Erythroblast (primary cell): ENCODE data around the gene CDK14.

Experiments
- DNase-seq, 2 experiments: peaks; one replicate each; lab custom pipeline; 2025; lab: John Stamatoyannopoulos, UW
- GATA1 ChIP-seq: IDR thresholded peaks from 2 replicates; pipeline ENCODE4 v1.6.1; 2011; ENCODE audit warnings: low read depth, mild to moderate bottlenecking, control low read depth, low read length, moderate library complexity
- POLR2A ChIP-seq: IDR thresholded peaks from 2 replicates; pipeline ENCODE4 v1.6.1; 2011; ENCODE audit warnings: mild to moderate bottlenecking, low read length

The CDK14 gene

DNA sequence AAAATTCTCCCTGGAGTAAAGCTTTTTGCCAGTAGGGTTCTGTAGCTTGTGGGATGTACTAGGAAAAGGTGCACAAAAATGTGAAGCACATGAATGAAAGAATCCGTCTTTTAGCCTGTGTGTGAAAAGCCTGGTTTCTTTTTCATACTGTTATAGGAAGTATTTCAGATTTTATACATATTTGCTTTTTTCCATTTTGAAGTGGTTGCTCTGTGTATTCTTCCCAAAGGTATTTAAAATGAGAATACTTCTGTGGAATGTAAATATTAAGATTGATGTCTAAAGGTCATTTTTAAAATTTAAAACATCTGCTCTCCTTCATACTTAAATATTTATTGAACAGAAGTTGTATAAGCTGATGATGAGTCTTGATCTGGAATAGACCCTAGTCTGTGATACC lies 96.8 kb downstream of the CDK14 start:
- TF ChIP-seq POLR2A: no peak
- no peak for TF ChIP-seq GATA1
- no peak for DNase-seq

DNA sequence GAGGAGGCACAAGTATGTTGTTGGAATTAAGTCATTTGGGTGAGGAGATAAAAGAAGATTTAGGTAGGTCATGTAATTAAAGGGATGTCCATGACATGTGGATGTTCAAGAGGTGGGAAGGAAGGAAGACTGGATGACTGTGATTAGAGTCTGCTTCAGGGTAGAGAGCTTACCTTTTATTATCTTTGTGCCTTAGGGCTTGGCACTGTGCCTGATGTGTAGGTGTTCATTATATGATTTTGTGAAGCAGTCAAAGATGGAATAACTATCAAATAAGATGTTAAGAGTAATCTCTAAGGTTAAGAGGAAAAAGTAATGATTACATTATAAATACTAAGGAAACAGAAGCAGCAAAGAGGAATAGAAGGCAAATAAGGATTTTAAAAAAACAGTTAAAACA lies 97.8 kb downstream of the CDK14 start:
- TF ChIP-seq POLR2A: no peak
- no peak for DNase-seq

GRCh38 chr7:90698616-90699015 lies 102.5 kb downstream of the CDK14 start:
- no peak for TF ChIP-seq POLR2A

GRCh38 chr7:90701021-90701420 lies 104.9 kb downstream of the CDK14 start:
- DNase-seq: no peak
- no peak for TF ChIP-seq GATA1

More at GRCh38 chr7:90698616-90699015, 102.5 kb downstream of the CDK14 start:
- no peak for DNase-seq

DNA sequence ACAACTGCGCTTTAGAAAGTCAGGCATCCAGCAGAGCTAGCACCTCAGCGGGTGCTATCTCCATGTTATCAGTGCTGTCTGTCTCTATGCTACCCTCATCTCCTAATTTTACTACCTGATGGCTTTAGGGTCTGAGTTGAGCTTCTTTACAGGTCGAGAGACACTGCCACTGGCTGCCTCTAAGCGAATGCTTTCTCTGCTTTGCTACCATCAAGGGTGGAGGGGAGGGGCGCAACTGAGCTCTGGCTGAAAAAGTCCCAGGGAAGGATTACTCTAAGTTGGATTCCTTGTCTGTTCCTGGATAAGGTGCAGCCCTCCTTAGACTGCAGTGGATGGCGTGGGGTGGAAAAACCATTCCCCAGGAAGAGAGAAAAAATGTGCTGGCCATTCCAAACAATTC lies 105.7 kb downstream of the CDK14 start:
- no peak for DNase-seq
- TF ChIP-seq GATA1 (no peak), POLR2A (no peak)

- TF ChIP-seq POLR2A (no peak), GATA1 (no peak)
- DNase-seq: no peak
Measured at GRCh38 chr7:90705391-90706071, 109.4 kb downstream of the CDK14 start.

DNA sequence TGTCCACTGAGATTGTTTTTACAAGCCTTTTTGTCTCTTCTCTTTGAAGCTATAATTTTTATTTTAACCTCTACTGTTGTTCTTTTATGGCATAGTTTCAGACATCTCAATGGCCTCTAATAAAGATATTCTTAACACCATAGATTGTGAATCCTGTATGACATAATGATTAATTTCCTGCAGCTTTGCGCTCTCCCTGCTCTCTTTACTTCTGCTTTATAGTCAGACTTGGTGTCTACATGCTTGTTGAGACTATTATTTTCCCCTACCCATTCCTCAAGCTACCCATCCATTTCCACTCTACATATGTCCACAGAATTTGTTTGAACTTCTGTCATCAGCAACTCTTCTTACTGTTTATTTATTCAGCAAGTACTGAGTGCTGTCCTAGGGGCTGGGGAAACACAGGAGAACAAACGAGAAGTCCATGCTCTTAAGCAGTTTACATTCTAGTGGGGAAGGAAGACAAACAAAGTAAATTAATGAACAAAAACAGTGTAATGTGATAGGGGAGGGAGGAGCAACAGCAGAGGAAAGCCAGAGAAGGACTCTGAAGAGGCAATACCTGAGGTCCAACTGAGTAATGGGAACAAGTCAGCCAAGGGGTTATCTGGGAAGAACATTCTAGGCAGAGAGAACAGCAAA lies 110.1 kb downstream of the CDK14 start:
- DNase-seq: no peak
- TF ChIP-seq POLR2A: no peak
- no peak for TF ChIP-seq GATA1

DNA sequence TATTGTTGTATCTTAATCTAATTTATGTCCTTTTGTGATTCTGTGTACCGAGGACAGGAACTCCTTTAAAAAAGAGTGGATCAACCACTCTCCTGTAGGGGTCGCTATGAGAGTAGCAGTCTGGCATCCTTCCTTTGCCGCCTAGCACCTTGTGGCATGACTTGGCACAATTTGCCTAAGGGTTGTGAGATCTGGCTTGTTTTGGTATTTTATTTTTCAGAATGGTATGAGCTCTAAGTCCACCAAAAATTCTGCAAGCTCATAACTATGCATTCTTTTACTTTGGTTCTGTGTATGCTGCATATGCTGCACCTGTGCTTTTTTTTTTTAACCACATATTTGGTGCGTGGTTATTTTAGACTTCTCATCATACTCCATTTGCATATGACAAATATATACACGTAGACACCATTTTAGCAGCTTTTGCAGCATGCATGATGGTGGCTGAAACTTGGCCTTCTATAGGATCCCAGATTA lies 112.8 kb downstream of the CDK14 start:
- no peak for TF ChIP-seq POLR2A
- peak; percentile 33 to 47 for DNase-seq

DNA sequence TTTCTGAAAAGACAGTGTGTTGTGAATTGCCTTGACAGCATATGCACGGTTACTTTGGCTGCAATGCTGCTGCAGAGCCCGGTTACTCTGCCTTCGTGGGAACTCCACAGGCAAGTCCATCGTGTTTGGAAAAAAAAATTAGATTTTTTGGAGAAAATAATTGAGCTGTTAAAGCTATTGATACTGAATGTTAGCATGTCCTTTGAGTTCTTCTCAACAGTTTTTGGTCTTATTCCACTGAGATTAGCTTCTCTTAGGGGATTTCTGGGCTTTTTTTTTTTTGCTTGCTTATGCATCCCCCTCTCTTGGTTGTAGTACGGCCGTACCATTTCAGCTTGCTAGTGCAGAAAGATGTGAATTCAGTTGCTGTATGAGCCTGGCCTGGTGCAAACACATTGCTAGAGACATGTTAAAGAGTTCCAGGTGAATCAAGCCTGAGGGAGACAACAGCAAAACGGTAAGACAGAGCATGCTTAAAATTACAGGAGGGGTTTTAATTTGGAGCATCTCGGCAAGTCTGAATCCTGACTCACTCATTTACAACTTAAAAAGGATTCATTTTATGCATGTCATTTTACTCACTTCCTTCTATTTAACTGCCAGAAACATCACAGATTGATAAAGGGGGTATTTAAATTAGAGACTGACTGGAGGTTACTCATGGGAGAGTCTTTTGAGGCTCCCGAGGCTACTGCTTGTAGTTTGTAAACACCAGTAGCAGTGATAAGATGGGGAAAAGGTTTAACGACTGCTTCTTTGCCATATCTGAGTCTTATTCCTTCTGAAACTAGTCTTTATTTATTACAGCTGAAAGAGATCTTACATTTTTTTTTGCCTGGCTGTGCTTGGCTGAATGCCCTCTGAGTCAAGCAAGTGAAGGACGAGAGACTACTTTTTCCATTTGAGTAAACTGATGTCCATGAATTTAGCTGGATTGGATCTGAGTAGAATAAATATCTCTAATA lies 113.7 kb downstream of the CDK14 start:
- TF ChIP-seq GATA1 (no peak), POLR2A (no peak)
- DNase-seq: no peak

DNA sequence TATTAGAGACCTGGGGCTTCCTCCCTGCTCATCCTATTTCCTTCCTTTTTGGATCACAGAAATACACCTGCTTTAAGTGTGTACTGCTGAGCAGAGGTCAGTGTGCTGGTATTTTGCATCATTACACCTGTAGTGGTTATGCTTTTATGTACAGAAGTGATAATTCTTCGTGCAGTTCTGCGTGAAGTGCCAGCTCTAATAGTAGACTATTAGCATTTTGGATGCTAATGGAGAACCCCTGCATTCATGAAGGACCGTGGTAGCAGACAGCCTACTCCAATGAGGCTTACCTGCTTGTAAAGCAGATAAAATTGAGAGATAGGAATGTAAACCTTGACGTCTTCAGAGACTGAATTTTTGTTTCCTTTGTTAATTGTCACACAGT lies 114.3 kb downstream of the CDK14 start:
- no peak for TF ChIP-seq POLR2A
- no peak for TF ChIP-seq GATA1
- DNase-seq: no peak

DNA sequence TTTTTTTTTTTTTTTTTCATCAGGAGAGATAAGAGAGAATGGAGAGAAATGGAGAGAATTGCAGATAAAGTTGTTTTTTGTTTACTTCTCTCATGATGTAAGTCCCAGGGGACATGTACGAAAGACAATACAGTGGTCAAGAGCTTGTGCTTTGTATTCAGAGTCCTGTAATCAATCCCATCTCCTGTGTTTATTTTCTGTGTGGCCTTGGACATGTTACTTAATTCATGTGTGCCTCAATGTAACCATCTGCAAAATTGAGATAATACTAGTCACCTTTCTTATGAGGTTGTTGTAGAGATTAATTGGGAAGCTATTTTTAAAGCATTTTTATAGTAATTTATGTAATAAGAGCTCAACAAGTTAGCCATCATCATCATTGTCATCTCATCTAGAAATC lies 117.5 kb downstream of the CDK14 start:
- TF ChIP-seq POLR2A: no peak
- TF ChIP-seq GATA1: no peak
- no peak for DNase-seq

- DNase-seq: no peak
- TF ChIP-seq POLR2A (no peak), GATA1 (no peak)
Measured at GRCh38 chr7:90715067-90715466, 118.9 kb downstream of the CDK14 start.

DNA sequence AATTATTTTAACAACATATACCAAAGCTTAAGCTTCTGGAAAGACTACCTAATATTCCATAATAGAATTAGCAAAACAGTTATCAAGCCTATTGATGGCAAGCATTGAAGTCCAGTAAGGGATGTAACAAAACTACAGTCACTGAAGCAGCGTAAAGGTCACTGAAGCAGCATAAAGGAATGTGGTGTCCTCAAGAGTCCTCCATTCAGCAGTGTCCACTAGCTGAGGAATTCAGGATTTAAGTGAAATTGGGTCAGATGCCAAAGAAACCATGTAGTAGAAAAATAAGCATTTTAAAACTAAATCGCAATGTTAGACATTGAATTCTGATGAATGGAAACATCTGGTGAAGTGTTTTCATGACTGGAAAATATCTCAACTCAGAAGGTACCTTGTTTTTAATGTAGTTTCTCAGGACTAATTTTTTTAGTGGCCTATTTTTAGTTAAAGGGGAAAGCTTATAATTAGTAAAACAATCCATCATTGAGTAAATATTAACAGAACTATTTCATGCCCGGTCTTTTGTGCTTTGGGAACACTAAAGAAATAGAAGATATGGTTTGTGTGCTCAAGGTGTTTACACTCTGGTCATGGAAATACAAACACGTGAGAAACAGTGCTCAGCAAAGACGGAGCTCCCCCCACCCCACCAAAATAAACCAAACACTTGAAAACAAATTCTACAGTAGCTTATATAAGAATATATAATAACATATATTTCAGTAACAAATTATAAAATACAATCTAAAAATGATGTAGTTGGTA lies 121.4 kb downstream of the CDK14 start:
- no peak for DNase-seq
- TF ChIP-seq GATA1 (no peak), POLR2A (no peak)
